Activated naive CD8-positive, alpha-beta T cell treated with anti-CD3 and anti-CD28 coated beads, Interleukin-2, amount 10 ng/mL, durations not matched to agents 7 days and 5 days (primary cell): ENCODE measurements around the gene ZBTB5. TPM values are rescaled to one million over a fixed set of nuclear protein-coding genes. Genes with fewer than 3 reads are reported as not detected.

Experiments used
- ATAC-seq: fragments of 150-1000 bp; cut with Tn5 transposase; one replicate; pipeline ENCODE4 v1.10.0; 2021; ENCODE audit warnings: low read depth, moderate library complexity
- POLR2A ChIA-PET: fragments of 350-600 bp; sonication (Branson Sonifier 250); formaldehyde crosslinking; loops from one replicate; lab custom pipeline; 2021; ENCODE audit warnings: antibody characterized with exemption; lab: Charles Lee
- DNase-seq: peaks from one replicate; pipeline ENCODE4 v3.0.0; 2021
- H3K27ac Mint-ChIP-seq: one replicate; pipeline ENCODE4 v1.8.0; 2022; ENCODE audit warnings: mild to moderate bottlenecking, mixed read lengths
- H3K27me3 Mint-ChIP-seq: one replicate; pipeline ENCODE4 v1.8.0; 2022; ENCODE audit warnings: mild to moderate bottlenecking, moderate library complexity, mixed read lengths
- H3K36me3 Mint-ChIP-seq: one replicate; pipeline ENCODE4 v1.8.0; 2021; ENCODE audit warnings: mild to moderate bottlenecking, mixed read lengths
- H3K4me1 Mint-ChIP-seq: one replicate; pipeline ENCODE4 v1.8.0; 2021; ENCODE audit warnings: mixed read lengths
- H3K4me3 Mint-ChIP-seq: one replicate; pipeline ENCODE4 v1.8.0; 2022; ENCODE audit warnings: mild to moderate bottlenecking, moderate library complexity, mixed read lengths
- H3K9me3 Mint-ChIP-seq: one replicate; pipeline ENCODE4 v1.8.0; 2021; ENCODE audit warnings: mixed read lengths
- total RNA-seq, 2 experiments: library from RNA; stranded (reverse); gene quantifications; one replicate each; pipeline ENCODE4 v1.2.3, GENCODE V29; 2021

The ZBTB5 gene
- total RNA-seq, 2 experiments from 2014 or later: 12.5 to 13.3 TPM

DNA sequence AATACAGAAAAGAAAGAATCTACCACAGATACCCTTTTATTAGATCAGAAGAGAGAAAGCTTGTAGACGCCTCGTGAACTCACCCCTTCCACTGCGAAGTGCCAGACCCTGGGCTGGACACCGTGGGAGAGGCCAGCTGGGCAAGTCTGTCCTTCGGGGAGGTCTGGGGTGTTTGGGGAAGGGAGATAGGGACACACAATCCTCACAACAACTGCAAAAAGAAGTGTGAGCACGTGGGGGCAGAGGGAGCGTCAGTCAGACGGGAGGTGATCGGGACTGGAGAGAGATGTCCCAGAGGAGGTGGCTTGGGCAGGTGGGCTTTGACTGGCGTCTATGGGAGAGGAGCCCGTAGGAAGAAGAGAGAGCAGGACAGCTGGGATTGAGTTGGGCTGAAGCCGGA is 70.0 kb downstream of the ZBTB5 start:
- H3K9me3 Mint-ChIP-seq: no peaks in the 10 kb centered on the region
- no peak overlapping the region for H3K27ac Mint-ChIP-seq
- H3K4me3 Mint-ChIP-seq: no peak overlapping the region
- no peaks in the 10 kb centered on the region for H3K27me3 Mint-ChIP-seq
- POLR2A ChIA-PET: no interaction called here
- H3K4me1 Mint-ChIP-seq: peaks cover 4% of the 10 kb centered on the region
- no peak for DNase-seq
- ATAC-seq: no peak
- no peaks in the 10 kb centered on the region for H3K36me3 Mint-ChIP-seq

DNA sequence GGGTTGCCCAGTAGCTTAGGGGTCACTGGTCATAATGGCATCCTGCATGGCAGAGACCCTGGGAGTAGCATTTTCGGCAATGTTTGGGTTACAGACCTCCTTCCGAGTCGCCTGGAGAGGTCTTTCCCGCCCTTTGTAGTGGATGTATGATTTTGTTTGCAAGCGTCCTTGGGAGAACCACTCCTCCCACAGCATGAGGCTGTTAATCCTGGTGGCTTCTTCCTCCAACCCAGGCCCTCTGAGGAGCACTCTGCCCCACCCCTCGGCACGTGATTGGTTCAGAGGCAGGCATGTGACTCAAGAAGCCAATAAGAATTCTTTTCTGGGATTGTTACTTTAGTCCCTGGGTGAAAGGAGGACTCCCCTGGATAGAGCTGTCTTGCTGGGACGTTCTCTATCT is 73.0 kb downstream of the ZBTB5 start:
- no peaks in the 10 kb centered on the region for H3K27me3 Mint-ChIP-seq
- ATAC-seq: no peak
- POLR2A ChIA-PET: interaction anchor here (0.6 kb wide), 1 partner anchor 679 kb away, joined by 3 read pairs; no protein-coding TSS in a partner anchor
- no peaks in the 10 kb centered on the region for H3K9me3 Mint-ChIP-seq
- no peak overlapping the region for H3K27ac Mint-ChIP-seq
- H3K36me3 Mint-ChIP-seq: no peaks in the 10 kb centered on the region
- no peak overlapping the region for H3K4me3 Mint-ChIP-seq
- no peak for DNase-seq
- H3K4me1 Mint-ChIP-seq: peaks cover 4% of the 10 kb centered on the region

- no peaks in the 10 kb centered on the region for H3K9me3 Mint-ChIP-seq
- DNase-seq (peak; percentile 47), ATAC-seq (no peak)
- no peaks in the 10 kb centered on the region for H3K36me3 Mint-ChIP-seq
- H3K4me3 Mint-ChIP-seq: no peak overlapping the region
- POLR2A ChIA-PET: no interaction called here
- peaks cover 4% of the 10 kb centered on the region for H3K4me1 Mint-ChIP-seq
- no peak overlapping the region for H3K27ac Mint-ChIP-seq
- H3K27me3 Mint-ChIP-seq: no peaks in the 10 kb centered on the region
These were observed 74.5 kb downstream of the ZBTB5 start for GRCh38 chr9:37390759-37391158.

Other genes with a start within 250 kb of the ZBTB5 start
- 10 to 100 TPM; 63.1 to 67.9 TPM for gene GRHPR, start 42.8 kb downstream of the ZBTB5 start, total RNA-seq
- gene POLR1E, start 20.5 kb upstream of the ZBTB5 start, total RNA-seq: 10 to 100 TPM; 33.0 to 36.5 TPM
- 1 to 10 TPM; 1.5 to 1.6 TPM for gene FBXO10, start 110.9 kb upstream of the ZBTB5 start, total RNA-seq
- 10 to 100 TPM; 68.2 to 74.1 TPM for gene TOMM5, start 127.1 kb upstream of the ZBTB5 start, total RNA-seq
- gene FRMPD1, start 185.5 kb upstream of the ZBTB5 start, total RNA-seq: not detected